SK-N-SH (cell line): ENCODE data around the gene MYO15B. TPM values are rescaled to one million over a fixed set of nuclear protein-coding genes. Genes with fewer than 3 reads are reported as not detected.
A peak's percentile ranks its signal among the peaks of the same experiment; 100 is the strongest.

Experiments
- CTCF ChIA-PET: fragments of 300-600, 350-600 bp; formaldehyde crosslinking; extraction: SDS; loops from one replicate; lab custom pipeline; 2021; lab: Yijun Ruan, JAX
- POLR2A ChIA-PET: fragments of 350-600 bp; sonication (Branson Sonifier 250); formaldehyde crosslinking; extraction: SDS; loops from one replicate; lab custom pipeline; 2020; ENCODE audit warnings: antibody characterized with exemption, inconsistent platforms; lab: Yijun Ruan, JAX
- DNase-seq: peaks from one replicate; pipeline ENCODE4 v3.0.0; 2012
- H2AFZ ChIP-seq: fragments of 200-600 bp; sonication (generic); 2 replicates; pipeline ENCODE4 v1.8.1; 2016; ENCODE audit warnings: antibody characterized with exemption, mild to moderate bottlenecking, low read depth
- H3F3A ChIP-seq: fragments of 200-600 bp; sonication (generic); replicated peaks from 2 replicates; pipeline ENCODE3; 2016; ENCODE audit warnings: antibody characterized with exemption, mild to moderate bottlenecking; ENCODE audit not compliant: insufficient read depth
- H3K27ac ChIP-seq, 2 experiments: fragments of 200-500 bp in 1 of 2; fragments of 200-600 bp in 1 of 2; sonication (Bioruptor generic) in 1 of 2; sonication (generic), shearing (Covaris generic) in 1 of 2; 2 replicates each; pipeline versions ENCODE4 v1.5.1 to v1.6.1; 2014 to 2016; ENCODE audit warnings: low read depth in 2 of 2, inconsistent platforms in 1 of 2, low read length in 1 of 2, mild to moderate bottlenecking in 1 of 2, mixed read lengths in 1 of 2
- H3K27me3 ChIP-seq: fragments of 200-600 bp; sonication (generic), shearing (Covaris generic); 2 replicates; pipeline ENCODE4 v1.6.1; 2016; ENCODE audit warnings: mixed run types; ENCODE audit not compliant: insufficient read depth
- H3K36me3 ChIP-seq, 2 experiments: fragments of 200-500 bp in 1 of 2; fragments of 200-600 bp in 1 of 2; sonication (Bioruptor generic) in 1 of 2; sonication (generic) in 1 of 2; replicated peaks in 1 of 2; 2 replicates each; pipeline versions ENCODE3 to v1.5.1; 2014 to 2016; ENCODE audit warnings: low read length in 1 of 2, mild to moderate bottlenecking in 1 of 2; ENCODE audit not compliant: insufficient read depth in 2 of 2, control insufficient read depth in 1 of 2
- H3K4me1 ChIP-seq, 2 experiments: fragments of 200-500 bp in 1 of 2; fragments of 200-600 bp in 1 of 2; sonication (Bioruptor generic) in 1 of 2; sonication (generic), shearing (Covaris generic) in 1 of 2; 2 replicates each; pipeline versions ENCODE4 v1.5.1 to v1.6.1; 2014 to 2016; ENCODE audit warnings: low read depth in 1 of 2, low read length in 1 of 2, mixed run types in 1 of 2; ENCODE audit not compliant: insufficient read depth in 2 of 2, control insufficient read depth in 1 of 2
- H3K4me2 ChIP-seq: fragments of 200-600 bp; sonication (generic), shearing (Covaris generic); 2 replicates; pipeline ENCODE4 v1.6.1; 2017; ENCODE audit warnings: mixed run types
- H3K4me3 ChIP-seq, 2 experiments: fragments of 200-500 bp in 1 of 2; fragments of 200-600 bp in 1 of 2; sonication (Bioruptor generic) in 1 of 2; sonication (generic), shearing (Covaris generic) in 1 of 2; 2 replicates each; pipeline versions ENCODE4 v1.5.1 to v1.8.1; 2014 to 2016; ENCODE audit warnings: low read depth in 2 of 2, inconsistent platforms in 1 of 2, low read length in 1 of 2, mild to moderate bottlenecking in 1 of 2, mixed read lengths in 1 of 2, moderate library complexity in 1 of 2
- H3K79me2 ChIP-seq: fragments of 200-600 bp; sonication (generic); 2 replicates; pipeline ENCODE4 v1.8.1; 2017; ENCODE audit warnings: mild to moderate bottlenecking; ENCODE audit not compliant: insufficient read depth
- H3K9ac ChIP-seq: fragments of 200-600 bp; sonication (generic); 2 replicates; pipeline ENCODE4 v1.6.1; 2017; ENCODE audit warnings: mixed run types
- H3K9me2 ChIP-seq: fragments of 200-600 bp; sonication (generic); 2 replicates; pipeline ENCODE4 v1.6.1; 2017; ENCODE audit warnings: mixed run types
- H3K9me3 ChIP-seq: fragments of 200-600 bp; sonication (generic); 2 replicates; pipeline ENCODE4 v1.6.1; 2017; ENCODE audit warnings: mixed run types, mild to moderate bottlenecking, moderate library complexity
- H4K20me1 ChIP-seq: fragments of 200-600 bp; sonication (generic); 2 replicates; pipeline ENCODE4 v1.6.1; 2017; ENCODE audit warnings: mild to moderate bottlenecking, mixed run types; ENCODE audit not compliant: insufficient read depth
- EZH2phosphoT487 ChIP-seq: fragments of 200-600 bp; sonication (generic); IDR thresholded peaks from 2 replicates; pipeline ENCODE4 v1.6.1; 2017; ENCODE audit warnings: low read depth, mixed run types, mild to moderate bottlenecking, antibody characterized with exemption, moderate library complexity, borderline replicate concordance
- FOSL2 ChIP-seq: IDR thresholded peaks from 2 replicates; pipeline ENCODE4 v1.4.0; 2012; ENCODE audit warnings: low read depth, mild to moderate bottlenecking, moderate library complexity, borderline replicate concordance
- GABPA ChIP-seq: IDR thresholded peaks from 2 replicates; pipeline ENCODE4 v1.4.0; 2012; ENCODE audit warnings: low read depth, mild to moderate bottlenecking
- RAD21 ChIP-seq: IDR thresholded peaks from 2 replicates; pipeline ENCODE4 v1.6.1; 2012; ENCODE audit warnings: mild to moderate bottlenecking, low read length
- RXRA ChIP-seq: IDR thresholded peaks from 2 replicates; pipeline ENCODE4 v1.4.0; 2012; ENCODE audit warnings: low read depth, mild to moderate bottlenecking, borderline replicate concordance
- WGBS: methylation state at CpG from one replicate; pipeline ENCODE4 v1.1.6; 2017; ENCODE audit warnings: low lambda C conversion rate; 5-methylcytosine and 5-hydroxymethylcytosine counted together
- polyA plus RNA-seq, 3 experiments: library from polyadenylated mRNA; depleted of rRNA; stranded (reverse); fragments of >200 nt; gene quantifications; 2 replicates each; pipeline ENCODE4 v1.2.3, GENCODE V29; 2012
- TF ChIP-seq, protein P1 (sequence below): IDR thresholded peaks from 2 replicates; pipeline ENCODE4 v1.4.0; 2012; ENCODE audit warnings: low read depth, borderline replicate concordance
- TF ChIP-seq, protein P2 (sequence below): IDR thresholded peaks from 2 replicates; pipeline ENCODE4; 2012
- TF ChIP-seq, protein P3 (sequence below): fragments of 200-600 bp; sonication (generic); IDR thresholded peaks from 2 replicates; pipeline ENCODE4 v1.6.1; 2017; ENCODE audit warnings: antibody characterized with exemption, mild to moderate bottlenecking, moderate library complexity
- TF ChIP-seq, protein P4 (sequence below): fragments of 150-350 bp; IDR thresholded peaks from 2 replicates; pipeline ENCODE4 v1.6.1; 2016; ENCODE audit warnings: mild to moderate bottlenecking, low read depth, low read length

Gene MYO15B
- polyA plus RNA-seq, 1 of the 3 experiments (the other 2 are of a cell fraction): 10.3 TPM

DNA sequence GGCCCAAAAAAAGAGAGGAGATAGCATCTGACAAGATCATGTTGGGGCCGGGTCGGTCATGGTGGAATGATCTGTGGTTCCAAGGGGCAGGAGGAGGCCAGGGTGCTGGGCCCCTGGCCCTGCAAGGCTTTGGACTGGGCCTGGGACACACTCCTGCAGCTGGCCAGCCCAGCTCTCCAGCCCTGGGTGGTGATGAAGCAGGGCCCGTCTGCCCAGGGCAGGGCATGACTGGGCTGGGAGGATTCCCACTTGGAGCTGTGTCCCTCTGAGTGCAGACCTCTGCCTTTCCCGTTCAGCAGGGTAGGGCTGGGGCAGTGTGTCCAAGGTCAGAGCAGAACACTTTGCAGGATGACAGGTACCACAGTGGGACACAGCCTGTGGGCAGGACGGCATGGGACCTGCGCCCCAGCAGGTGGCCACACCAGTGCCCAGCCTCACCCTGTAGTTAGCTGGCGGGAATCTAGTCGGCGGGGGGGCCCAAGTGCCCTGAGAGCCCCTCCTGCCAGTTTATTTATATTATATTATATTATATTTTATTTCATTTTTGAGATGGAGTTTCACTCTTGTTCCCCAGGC lies 27.6 kb upstream of the MYO15B start (continued):
- TF ChIP-seq GABPA: no peak
- TF ChIP-seq, protein P1, sequence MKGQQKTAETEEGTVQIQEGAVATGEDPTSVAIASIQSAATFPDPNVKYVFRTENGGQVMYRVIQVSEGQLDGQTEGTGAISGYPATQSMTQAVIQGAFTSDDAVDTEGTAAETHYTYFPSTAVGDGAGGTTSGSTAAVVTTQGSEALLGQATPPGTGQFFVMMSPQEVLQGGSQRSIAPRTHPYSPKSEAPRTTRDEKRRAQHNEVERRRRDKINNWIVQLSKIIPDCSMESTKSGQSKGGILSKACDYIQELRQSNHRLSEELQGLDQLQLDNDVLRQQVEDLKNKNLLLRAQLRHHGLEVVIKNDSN: no peak
- TF ChIP-seq, protein P2, sequence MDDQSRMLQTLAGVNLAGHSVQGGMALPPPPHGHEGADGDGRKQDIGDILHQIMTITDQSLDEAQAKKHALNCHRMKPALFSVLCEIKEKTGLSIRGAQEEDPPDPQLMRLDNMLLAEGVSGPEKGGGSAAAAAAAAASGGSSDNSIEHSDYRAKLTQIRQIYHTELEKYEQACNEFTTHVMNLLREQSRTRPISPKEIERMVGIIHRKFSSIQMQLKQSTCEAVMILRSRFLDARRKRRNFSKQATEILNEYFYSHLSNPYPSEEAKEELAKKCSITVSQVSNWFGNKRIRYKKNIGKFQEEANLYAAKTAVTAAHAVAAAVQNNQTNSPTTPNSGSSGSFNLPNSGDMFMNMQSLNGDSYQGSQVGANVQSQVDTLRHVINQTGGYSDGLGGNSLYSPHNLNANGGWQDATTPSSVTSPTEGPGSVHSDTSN: no peak
- TF ChIP-seq, protein P3, sequence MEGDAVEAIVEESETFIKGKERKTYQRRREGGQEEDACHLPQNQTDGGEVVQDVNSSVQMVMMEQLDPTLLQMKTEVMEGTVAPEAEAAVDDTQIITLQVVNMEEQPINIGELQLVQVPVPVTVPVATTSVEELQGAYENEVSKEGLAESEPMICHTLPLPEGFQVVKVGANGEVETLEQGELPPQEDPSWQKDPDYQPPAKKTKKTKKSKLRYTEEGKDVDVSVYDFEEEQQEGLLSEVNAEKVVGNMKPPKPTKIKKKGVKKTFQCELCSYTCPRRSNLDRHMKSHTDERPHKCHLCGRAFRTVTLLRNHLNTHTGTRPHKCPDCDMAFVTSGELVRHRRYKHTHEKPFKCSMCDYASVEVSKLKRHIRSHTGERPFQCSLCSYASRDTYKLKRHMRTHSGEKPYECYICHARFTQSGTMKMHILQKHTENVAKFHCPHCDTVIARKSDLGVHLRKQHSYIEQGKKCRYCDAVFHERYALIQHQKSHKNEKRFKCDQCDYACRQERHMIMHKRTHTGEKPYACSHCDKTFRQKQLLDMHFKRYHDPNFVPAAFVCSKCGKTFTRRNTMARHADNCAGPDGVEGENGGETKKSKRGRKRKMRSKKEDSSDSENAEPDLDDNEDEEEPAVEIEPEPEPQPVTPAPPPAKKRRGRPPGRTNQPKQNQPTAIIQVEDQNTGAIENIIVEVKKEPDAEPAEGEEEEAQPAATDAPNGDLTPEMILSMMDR: no peak
- TF ChIP-seq, all 33 proteins: peak for 0

GRCh38 chr17:75561927-75562603 lies 25.5 kb upstream of the MYO15B start:
- Histone ChIP-seq H3K27ac (no peak overlapping the region), H3K36me3 (no peaks in the 10 kb centered on the region), H3K9me3 (no peaks in the 10 kb centered on the region), H3K79me2 (no peaks in the 10 kb centered on the region), H3K9ac (no peak overlapping the region), H3K4me2 (no peak overlapping the region), H3F3A (no peaks in the 10 kb centered on the region), H3K4me3 (no peak overlapping the region), H2AFZ (no peak overlapping the region), H3K27me3 (no peaks in the 10 kb centered on the region), H3K9me2 (no peaks in the 10 kb centered on the region), H4K20me1 (no peaks in the 10 kb centered on the region), H3K4me1 (peaks cover 4 to 14% of the 10 kb centered on the region in 2 experiments; a peak in 1 of 4 replicates)
- DNase-seq: no peak
- ChIA-PET POLR2A (interaction anchor here (0.6 kb wide), 2 partner anchors 41 to 591 kb away, joined by 3 to 5 read pairs; no protein-coding TSS in a partner anchor), CTCF (interaction anchor here (1.0 to 1.6 kb wide), 3 partner anchors 40 to 72 kb away, joined by 3 to 4 read pairs (median 3); partner anchors contain the start of gene SMIM5)
- TF ChIP-seq RXRA (no peak), RAD21 (peak; percentile 48)
- WGBS: 78% methylated on average over 5 of the region's 5 CpGs

DNA sequence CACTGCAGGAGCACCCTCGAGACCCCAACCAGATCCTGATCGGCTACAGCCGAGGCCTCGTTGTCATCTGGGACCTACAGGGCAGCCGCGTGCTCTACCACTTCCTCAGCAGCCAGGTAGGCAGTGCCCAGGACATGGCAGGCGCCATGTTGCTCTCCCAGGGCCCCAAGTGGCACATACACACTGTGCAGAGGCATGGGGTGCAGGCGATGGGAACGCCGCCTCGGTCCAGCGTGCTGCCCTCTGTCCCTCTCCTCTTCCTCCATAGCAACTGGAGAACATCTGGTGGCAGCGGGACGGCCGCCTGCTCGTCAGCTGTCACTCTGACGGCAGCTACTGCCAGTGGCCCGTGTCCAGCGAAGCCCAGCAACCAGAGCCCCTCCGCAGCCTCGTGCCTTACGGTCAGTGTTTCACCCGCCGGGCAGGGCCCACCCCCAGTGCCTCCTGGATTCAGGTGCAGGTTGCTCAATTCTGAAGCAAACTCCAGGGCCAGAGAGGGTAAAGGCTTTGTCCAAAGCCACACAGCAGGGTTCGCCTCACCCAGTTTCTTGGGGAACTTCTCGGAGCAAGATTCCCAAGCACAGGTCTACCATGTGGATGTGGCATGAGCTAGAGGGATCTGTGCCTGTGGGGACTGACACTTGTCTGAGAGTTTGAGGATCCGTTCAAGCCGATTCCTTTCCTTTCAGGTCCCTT lies 24.4 kb upstream of the MYO15B start:
- Histone ChIP-seq H3F3A (no peaks in the 10 kb centered on the region), H2AFZ (no peak overlapping the region), H3K4me2 (no peak overlapping the region), H3K36me3 (no peaks in the 10 kb centered on the region), H3K9ac (no peak overlapping the region), H3K79me2 (no peaks in the 10 kb centered on the region), H3K27me3 (no peaks in the 10 kb centered on the region), H3K27ac (no peak overlapping the region), H3K4me1 (peaks cover 0 to 3% of the 10 kb centered on the region in 2 experiments; a peak in 1 of 4 replicates), H4K20me1 (no peaks in the 10 kb centered on the region), H3K9me2 (no peaks in the 10 kb centered on the region), H3K4me3 (no peak overlapping the region), H3K9me3 (no peaks in the 10 kb centered on the region)
- POLR2A ChIA-PET: no interaction called here
- no peak for DNase-seq
- TF ChIP-seq, protein P2: no peak
- TF ChIP-seq FOSL2: no peak
- TF ChIP-seq, protein P4, sequence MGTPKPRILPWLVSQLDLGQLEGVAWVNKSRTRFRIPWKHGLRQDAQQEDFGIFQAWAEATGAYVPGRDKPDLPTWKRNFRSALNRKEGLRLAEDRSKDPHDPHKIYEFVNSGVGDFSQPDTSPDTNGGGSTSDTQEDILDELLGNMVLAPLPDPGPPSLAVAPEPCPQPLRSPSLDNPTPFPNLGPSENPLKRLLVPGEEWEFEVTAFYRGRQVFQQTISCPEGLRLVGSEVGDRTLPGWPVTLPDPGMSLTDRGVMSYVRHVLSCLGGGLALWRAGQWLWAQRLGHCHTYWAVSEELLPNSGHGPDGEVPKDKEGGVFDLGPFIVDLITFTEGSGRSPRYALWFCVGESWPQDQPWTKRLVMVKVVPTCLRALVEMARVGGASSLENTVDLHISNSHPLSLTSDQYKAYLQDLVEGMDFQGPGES: no peak
- no peak for TF ChIP-seq EZH2phosphoT487
- CTCF ChIA-PET: interaction anchor here (1.6 kb wide), 1 partner anchor 70 kb away, joined by 4 read pairs; the partner anchor contains the start of gene SMIM5
- 85% methylated on average over 17 of the region's 28 CpGs for WGBS
